ENCODE results near the gene DICER1.

Gene DICER1

DNA sequence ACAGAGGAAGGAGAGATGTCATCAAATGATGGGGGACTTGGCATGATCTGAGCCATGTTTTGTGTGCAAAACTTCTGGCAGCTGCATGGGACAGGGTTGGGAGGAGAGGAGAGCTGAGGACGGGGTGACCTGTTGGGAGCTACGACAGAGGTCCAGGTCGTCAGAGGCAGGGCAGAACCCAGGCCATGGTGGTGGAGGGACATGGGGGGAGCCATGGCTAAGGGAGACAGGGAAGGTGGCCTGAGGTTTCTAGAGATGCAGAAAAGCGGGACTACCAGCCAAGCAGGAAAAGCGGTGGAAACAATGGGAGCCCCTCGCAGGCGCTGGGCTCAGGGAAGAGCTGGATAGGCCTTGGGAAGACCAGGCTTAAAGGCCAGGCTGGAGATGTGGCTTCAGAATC, 88.3 kb downstream of the DICER1 start:
- no peaks in the 10 kb centered on the region for H3K4me1 ChIP-seq (ENCODE audit: low read depth, poor library complexity, severe bottlenecking)
- H3K9ac ChIP-seq: no peak overlapping the region
- no peak overlapping the region for H3K27ac ChIP-seq
- H4K20me1 ChIP-seq (ENCODE audit: insufficient read depth): no peaks in the 10 kb centered on the region
- H3K4me3 ChIP-seq (IDR thresholded peaks at IDR 0.05; ENCODE audit: insufficient read depth, low read depth, low read length): no peak overlapping the region
- no peaks in the 10 kb centered on the region for H3K27me3 ChIP-seq (ENCODE audit: insufficient read depth, low read depth)
- no peak overlapping the region for H2AFZ ChIP-seq (ENCODE audit: low read depth)
- no peak overlapping the region for H3K4me2 ChIP-seq
- no peaks in the 10 kb centered on the region for H3K79me2 ChIP-seq (ENCODE audit: insufficient read depth, low read depth)
- no peaks in the 10 kb centered on the region for H3K36me3 ChIP-seq (ENCODE audit: insufficient read depth)
- TF ChIP-seq CTCF (conservative IDR thresholded peaks at IDR 0.05; ENCODE audit: low read depth, low read length): no peak

DNA sequence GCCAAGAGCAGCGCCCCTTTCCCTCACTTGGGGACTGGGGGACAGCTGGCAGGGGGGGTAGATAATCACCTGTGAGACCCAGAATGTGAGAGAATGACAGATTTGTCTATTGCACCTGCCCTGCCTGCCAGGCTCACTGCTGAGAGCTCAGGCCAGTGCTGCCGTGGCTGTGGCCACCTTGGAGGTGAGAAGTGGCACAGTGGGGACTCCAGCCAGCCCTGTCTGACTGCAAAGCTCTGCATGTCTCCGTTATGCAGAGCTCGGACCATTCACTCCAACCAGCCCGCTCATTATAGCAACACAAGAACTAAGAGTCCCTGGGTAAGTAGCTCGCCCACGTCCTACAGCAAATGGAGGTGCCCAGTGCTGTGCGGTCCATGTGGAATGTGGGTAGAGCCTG, 88.8 kb downstream of the DICER1 start:
- Histone ChIP-seq H3K9ac (no peak overlapping the region), H3K4me2 (no peak overlapping the region), H4K20me1 (ENCODE audit: insufficient read depth) (no peaks in the 10 kb centered on the region), H3K79me2 (ENCODE audit: insufficient read depth, low read depth) (no peaks in the 10 kb centered on the region), H2AFZ (ENCODE audit: low read depth) (no peak overlapping the region), H3K27ac (no peak overlapping the region), H3K36me3 (ENCODE audit: insufficient read depth) (no peaks in the 10 kb centered on the region), H3K4me1 (ENCODE audit: low read depth, poor library complexity, severe bottlenecking) (no peaks in the 10 kb centered on the region), H3K27me3 (ENCODE audit: insufficient read depth, low read depth) (no peaks in the 10 kb centered on the region), H3K4me3 (IDR thresholded peaks at IDR 0.05; ENCODE audit: insufficient read depth, low read depth, low read length) (no peak overlapping the region)
- TF ChIP-seq CTCF (conservative IDR thresholded peaks at IDR 0.05; ENCODE audit: low read depth, low read length): no peak

DNA sequence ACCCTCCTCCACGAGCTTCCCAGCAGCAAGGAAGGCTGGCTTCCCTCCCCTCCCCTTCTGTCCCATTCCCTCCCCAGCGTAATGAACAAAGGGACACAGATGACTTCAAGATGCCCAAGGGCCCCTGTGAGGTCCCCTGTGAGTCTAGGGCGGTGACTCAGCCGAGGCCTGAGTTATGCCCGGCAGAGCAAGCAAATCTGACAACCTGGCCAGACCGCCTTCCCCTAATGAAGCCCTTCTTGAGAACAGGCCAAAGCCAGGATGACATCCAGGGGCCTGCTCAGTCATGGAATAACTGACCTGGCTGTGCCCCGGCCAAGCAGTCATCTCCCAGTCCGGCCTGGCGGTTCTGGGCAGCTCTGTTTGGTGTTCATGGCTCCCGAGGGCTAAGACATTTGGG, 89.2 kb downstream of the DICER1 start:
- Histone ChIP-seq H3K9ac (no peak overlapping the region), H3K27ac (no peak overlapping the region), H3K4me1 (ENCODE audit: low read depth, poor library complexity, severe bottlenecking) (no peaks in the 10 kb centered on the region), H3K79me2 (ENCODE audit: insufficient read depth, low read depth) (no peaks in the 10 kb centered on the region), H2AFZ (ENCODE audit: low read depth) (no peak overlapping the region), H3K4me2 (no peak overlapping the region), H3K4me3 (IDR thresholded peaks at IDR 0.05; ENCODE audit: insufficient read depth, low read depth, low read length) (no peak overlapping the region), H4K20me1 (ENCODE audit: insufficient read depth) (no peaks in the 10 kb centered on the region), H3K36me3 (ENCODE audit: insufficient read depth) (no peaks in the 10 kb centered on the region), H3K27me3 (ENCODE audit: insufficient read depth, low read depth) (no peaks in the 10 kb centered on the region)
- no peak for TF ChIP-seq CTCF (conservative IDR thresholded peaks at IDR 0.05; ENCODE audit: low read depth, low read length)

GRCh38 chr14:95067526-95067925, 89.8 kb downstream of the DICER1 start:
- no peaks in the 10 kb centered on the region for H3K79me2 ChIP-seq (ENCODE audit: insufficient read depth, low read depth)
- no peak for TF ChIP-seq CTCF (conservative IDR thresholded peaks at IDR 0.05; ENCODE audit: low read depth, low read length)
- H3K4me2 ChIP-seq: no peak overlapping the region
- no peaks in the 10 kb centered on the region for H3K4me1 ChIP-seq (ENCODE audit: low read depth, poor library complexity, severe bottlenecking)
- H3K36me3 ChIP-seq (ENCODE audit: insufficient read depth): no peaks in the 10 kb centered on the region
- no peak overlapping the region for H3K9ac ChIP-seq
- H2AFZ ChIP-seq (ENCODE audit: low read depth): no peak overlapping the region
- H4K20me1 ChIP-seq (ENCODE audit: insufficient read depth): no peaks in the 10 kb centered on the region
- no peaks in the 10 kb centered on the region for H3K27me3 ChIP-seq (ENCODE audit: insufficient read depth, low read depth)
- no peak overlapping the region for H3K27ac ChIP-seq
- H3K4me3 ChIP-seq (IDR thresholded peaks at IDR 0.05; ENCODE audit: insufficient read depth, low read depth, low read length): no peak overlapping the region

All from KMS-11 (cell line).